GM23248 (cell line): Measurements from ENCODE around the gene PIGH. TPM values are rescaled to one million over a fixed set of nuclear protein-coding genes. Genes with fewer than 3 reads are reported as not detected.
"Not testable (repeated sequence)": the region's sequence is repeated elsewhere in the genome, so short reads cannot be mapped to it uniquely, and the experiment has no call there.

Experiments used
- DNase-seq: peaks from one replicate; pipeline ENCODE4 v3.0.0-alpha.2; 2015
- H2AFZ ChIP-seq: fragments of 200-600 bp; sonication (generic); 2 replicates; pipeline ENCODE4 v1.6.1; 2016; ENCODE audit warnings: antibody characterized with exemption
- H3F3A ChIP-seq: fragments of 200-600 bp; sonication (generic); 2 replicates; pipeline ENCODE4 v1.6.1; 2016; ENCODE audit warnings: mild to moderate bottlenecking, antibody characterized with exemption, mixed run types; ENCODE audit not compliant: insufficient read depth
- H3K27ac ChIP-seq: fragments of 200-600 bp; sonication (generic); 2 replicates; pipeline ENCODE4 v1.5.1; 2016; ENCODE audit warnings: mild to moderate bottlenecking
- H3K27me3 ChIP-seq: fragments of 200-600 bp; sonication (generic); replicated peaks from 2 replicates; pipeline ENCODE4 v1.6.1; 2016; ENCODE audit warnings: mild to moderate bottlenecking; ENCODE audit not compliant: insufficient read depth
- H3K36me3 ChIP-seq: fragments of 200-600 bp; sonication (generic); 2 replicates; pipeline ENCODE4 v1.6.1; 2016; ENCODE audit warnings: low read depth, mild to moderate bottlenecking
- H3K4me1 ChIP-seq: fragments of 200-600 bp; sonication (generic); 2 replicates; pipeline ENCODE4 v1.6.1; 2016; ENCODE audit warnings: mild to moderate bottlenecking; ENCODE audit not compliant: insufficient read depth
- H3K4me2 ChIP-seq: fragments of 200-600 bp; sonication (generic); one replicate; pipeline ENCODE4 v1.6.1; 2016; ENCODE audit warnings: mild to moderate bottlenecking; ENCODE audit not compliant: unreplicated experiment
- H3K4me3 ChIP-seq: fragments of 200-600 bp; sonication (generic); 2 replicates; pipeline ENCODE4 v1.5.1; 2016; ENCODE audit warnings: mild to moderate bottlenecking
- H3K79me2 ChIP-seq: fragments of 200-600 bp; sonication (generic); 2 replicates; pipeline ENCODE4 v1.6.1; 2016; ENCODE audit warnings: mild to moderate bottlenecking; ENCODE audit not compliant: insufficient read depth
- H3K9ac ChIP-seq: fragments of 200-600 bp; sonication (generic); 2 replicates; pipeline ENCODE4 v1.6.1; 2016; ENCODE audit warnings: mild to moderate bottlenecking
- H3K9me2 ChIP-seq: fragments of 200-600 bp; sonication (generic); 2 replicates; pipeline ENCODE4 v1.6.1; 2016; ENCODE audit warnings: mixed run types, mild to moderate bottlenecking, moderate library complexity; ENCODE audit not compliant: insufficient read depth
- H3K9me3 ChIP-seq: fragments of 200-600 bp; sonication (generic); one replicate; pipeline ENCODE4 v1.6.1; 2017; ENCODE audit warnings: low read depth
- H4K20me1 ChIP-seq: fragments of 200-600 bp; sonication (generic); 2 replicates; pipeline ENCODE4 v1.6.0; 2016; ENCODE audit not compliant: insufficient read depth
- EZH2 ChIP-seq: fragments of 200-600 bp; sonication (generic); IDR thresholded peaks from 2 replicates; pipeline ENCODE4 v1.6.1; 2018; ENCODE audit warnings: antibody characterized with exemption, mild to moderate bottlenecking; ENCODE audit not compliant: insufficient read depth, poor library complexity, severe bottlenecking
- EZH2phosphoT487 ChIP-seq: fragments of 200-600 bp; sonication (generic); IDR thresholded peaks from 2 replicates; pipeline ENCODE4 v1.6.1; 2018; ENCODE audit warnings: antibody characterized with exemption, moderate library complexity, mild to moderate bottlenecking, low read depth; ENCODE audit not compliant: insufficient read depth
- WGBS, 2 experiments: methylation state at CpG; one replicate each; pipeline ENCODE4 v1.1.6; 2015 to 2017; ENCODE audit warnings: low lambda C conversion rate in 2 of 2, low coverage in 1 of 2; ENCODE audit errors: missing lambda C conversion rate in 2 of 2; 5-methylcytosine and 5-hydroxymethylcytosine counted together
- in situ Hi-C: fragments of 300-500 bp; cut with MboI; formaldehyde crosslinking; loops from 2 replicates; pipeline ENCODE4 v1.15.0; 2020
- polyA plus RNA-seq: library from polyadenylated mRNA; unstranded; fragments of >200 nt; fragmentation: Nextera tagmentation; extraction: Ambion mirVana; gene quantifications from 2 replicates; pipeline ENCODE4 v1.2.1, GENCODE V29; 2016
- total RNA-seq: library from RNA; depleted of rRNA; stranded (reverse); fragments of >200 nt; shearing (Covaris generic); gene quantifications from 2 replicates; pipeline ENCODE4 v1.2.3, GENCODE V29; 2014

PIGH gene
- total and polyA plus RNA-seq, 2 experiments from 2014 or later = 10.8 to 23.4 TPM

GRCh38 chr14:67602995-67603545, 3.0 kb upstream of the PIGH start:
- Histone ChIP-seq H4K20me1 (no peaks in the 10 kb centered on the region), H3K9ac (no peak overlapping the region), H3K9me2 (no peaks in the 10 kb centered on the region), H3K36me3 (no peaks in the 10 kb centered on the region), H3K27me3 (no peaks in the 10 kb centered on the region), H3F3A (0 out of 2 replicates have a peak, but pooled peaks cover 4% of the 10 kb centered on the region), H3K4me2 (no peak overlapping the region), H3K79me2 (peaks cover 11% of the 10 kb centered on the region; the same call in 1 of the 2 replicates), H3K4me1 (peaks cover 6% of the 10 kb centered on the region), H2AFZ (no peak overlapping the region), H3K9me3 (no peaks in the 10 kb centered on the region), H3K27ac (no peak overlapping the region), H3K4me3 (no peak overlapping the region)
- no peak for DNase-seq
- WGBS, 2 experiments = 76 to 77% methylated on average over 5 of the region's 5 CpGs
- TF ChIP-seq EZH2 (no peak), EZH2phosphoT487 (no peak)
- in situ Hi-C loops = no loop called here

- no peaks in the 10 kb centered on the region for H3K9me3 ChIP-seq
- TF ChIP-seq EZH2 (no peak), EZH2phosphoT487 (no peak)
- no peaks in the 10 kb centered on the region for H3K27me3 ChIP-seq
- in situ Hi-C loops = no loop called here
- no peaks in the 10 kb centered on the region for H3K36me3 ChIP-seq
- 42 to 45% methylated on average over 7 of the region's 7 CpGs for WGBS, 2 experiments
- peaks cover 19% of the 10 kb centered on the region; the same call in 1 of the 2 replicates for H3K79me2 ChIP-seq
- H3F3A ChIP-seq = 0 out of 2 replicates have a peak, but pooled peaks cover 4% of the 10 kb centered on the region
- no peak overlapping the region for H3K4me3 ChIP-seq
- no peak overlapping the region for H3K4me2 ChIP-seq
- no peak overlapping the region for H3K9ac ChIP-seq
- H4K20me1 ChIP-seq = no peaks in the 10 kb centered on the region
- no peak overlapping the region for H3K27ac ChIP-seq
- H3K4me1 ChIP-seq = peaks cover 6% of the 10 kb centered on the region
- H3K9me2 ChIP-seq = no peaks in the 10 kb centered on the region
- DNase-seq = no peak
- no peak overlapping the region for H2AFZ ChIP-seq
These were observed 2.0 kb upstream of the PIGH start for GRCh38 chr14:67602076-67602475.

GRCh38 chr14:67600562-67600974, 500 bp upstream of the PIGH start:
- Histone ChIP-seq H2AFZ (peak overlapping the region; percentile 99), H3K79me2 (peaks cover 21% of the 10 kb centered on the region; the same call in 1 of the 2 replicates), H3K9ac (peak overlapping the region; percentile 79), H3K27ac (peak overlapping the region; percentile 67), H3K4me3 (peak overlapping the region; percentile 94), H3K4me2 (peak overlapping the region; percentile 66)
- H3K27me3 ChIP-seq, in situ Hi-C loops, H3K4me1 ChIP-seq, H3K9me2 ChIP-seq, H4K20me1 ChIP-seq, H3F3A ChIP-seq, DNase-seq, H3K9me3 ChIP-seq, H3K36me3 ChIP-seq: not testable (repeated sequence)
- WGBS, 2 experiments = 88 to 90% methylated on average over 21 of the region's 21 CpGs

- Histone ChIP-seq H3K9ac (no peak overlapping the region), H3K4me1 (peaks cover 6% of the 10 kb centered on the region), H3K9me2 (no peaks in the 10 kb centered on the region), H3K4me3 (no peak overlapping the region), H3K4me2 (no peak overlapping the region), H3K79me2 (peaks cover 25% of the 10 kb centered on the region; the same call in 1 of the 2 replicates), H4K20me1 (no peaks in the 10 kb centered on the region), H3F3A (0 out of 2 replicates have a peak, but pooled peaks cover 4% of the 10 kb centered on the region), H2AFZ (no peak overlapping the region), H3K27ac (no peak overlapping the region), H3K9me3 (no peaks in the 10 kb centered on the region), H3K27me3 (no peaks in the 10 kb centered on the region), H3K36me3 (no peaks in the 10 kb centered on the region)
- 100% methylated on average over 2 of the region's 2 CpGs for WGBS, 2 experiments
- in situ Hi-C loops = no loop called here
- DNase-seq = no peak
- TF ChIP-seq EZH2 (no peak), EZH2phosphoT487 (no peak)
These were observed 4.7 kb downstream of the PIGH start for GRCh38 chr14:67595392-67595791.

- peaks cover 17% of the 10 kb centered on the region; the same call in 1 of the 2 replicates for H3K79me2 ChIP-seq
- H2AFZ ChIP-seq, H3K9me2 ChIP-seq, H3K4me2 ChIP-seq, H3K27ac ChIP-seq, H3K27me3 ChIP-seq, H3F3A ChIP-seq, in situ Hi-C loops, H4K20me1 ChIP-seq, H3K36me3 ChIP-seq, H3K9me3 ChIP-seq, DNase-seq, H3K9ac ChIP-seq, H3K4me1 ChIP-seq, H3K4me3 ChIP-seq: not testable (repeated sequence)
- WGBS, 2 experiments = 35 to 42% methylated on average over 1 of the region's 1 CpG
These were observed 6.4 kb downstream of the PIGH start for GRCh38 chr14:67593650-67594049.
